ENCODE measurements around the gene PCNX2. TPM values are rescaled to one million over a fixed set of nuclear protein-coding genes. Genes with fewer than 3 reads are reported as not detected.
A peak's percentile ranks its signal among the peaks of the same experiment; 100 is the strongest.

PCNX2 gene
- total and polyA plus RNA-seq, 2 donors (not counting 1 experiment from before 2014, with no cell fraction given): 17.6 to 34.7 TPM

DNA sequence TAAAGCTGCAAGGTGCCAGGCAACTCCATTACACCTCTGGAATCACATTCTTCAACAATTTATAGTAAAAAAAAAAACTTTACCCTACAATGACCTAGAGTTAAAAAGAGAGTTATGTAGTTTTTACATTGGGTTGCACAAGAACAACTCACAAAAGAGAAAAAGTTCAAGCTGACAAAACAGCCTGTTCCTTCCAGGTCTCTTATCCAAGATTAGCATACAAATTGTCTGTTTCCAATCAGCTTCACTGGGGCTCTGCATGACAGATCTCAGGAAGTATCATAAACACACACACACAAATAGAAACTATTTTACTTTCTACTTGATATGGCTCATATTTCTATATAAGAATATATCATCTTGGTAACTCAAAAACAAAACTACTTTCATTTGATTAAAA lies 154.6 kb downstream of the PCNX2 start:
- H3K9ac ChIP-seq (ENCODE audit: low read length): no peak overlapping the region
- CTCF ChIA-PET: no interaction called here
- Mint-ChIP-seq H3K27ac (no peak overlapping the region), H3K4me3 (no peak overlapping the region), H3K27me3 (no peaks in the 10 kb centered on the region), H3K4me1 (no peaks in the 10 kb centered on the region), H3K9me3 (ENCODE audit: insufficient read depth) (no peaks in the 10 kb centered on the region)
- H3K4me2 ChIP-seq (replicated peaks; ENCODE audit: low read depth, low read length, poor library complexity, severe bottlenecking): no peak overlapping the region
- POLR2A ChIA-PET: no interaction called here
- H3K27ac ChIP-seq (ENCODE audit: low read length in 2 of 2): no peak overlapping the region
- H3K4me1 ChIP-seq (ENCODE audit: control insufficient read depth in 2 of 2, insufficient read depth in 2 of 2, low read length in 2 of 2): peaks cover 0 to 2% of the 10 kb centered on the region in 2 donors
- no peaks in the 10 kb centered on the region for H3K9me3 ChIP-seq (ENCODE audit: control extremely low read depth in 1 of 3, control insufficient read depth in 2 of 3, insufficient read depth in 1 of 3, low read length in 2 of 3)
- no peak for ATAC-seq (ENCODE audit: low read depth)
- TF ChIP-seq, protein P1, sequence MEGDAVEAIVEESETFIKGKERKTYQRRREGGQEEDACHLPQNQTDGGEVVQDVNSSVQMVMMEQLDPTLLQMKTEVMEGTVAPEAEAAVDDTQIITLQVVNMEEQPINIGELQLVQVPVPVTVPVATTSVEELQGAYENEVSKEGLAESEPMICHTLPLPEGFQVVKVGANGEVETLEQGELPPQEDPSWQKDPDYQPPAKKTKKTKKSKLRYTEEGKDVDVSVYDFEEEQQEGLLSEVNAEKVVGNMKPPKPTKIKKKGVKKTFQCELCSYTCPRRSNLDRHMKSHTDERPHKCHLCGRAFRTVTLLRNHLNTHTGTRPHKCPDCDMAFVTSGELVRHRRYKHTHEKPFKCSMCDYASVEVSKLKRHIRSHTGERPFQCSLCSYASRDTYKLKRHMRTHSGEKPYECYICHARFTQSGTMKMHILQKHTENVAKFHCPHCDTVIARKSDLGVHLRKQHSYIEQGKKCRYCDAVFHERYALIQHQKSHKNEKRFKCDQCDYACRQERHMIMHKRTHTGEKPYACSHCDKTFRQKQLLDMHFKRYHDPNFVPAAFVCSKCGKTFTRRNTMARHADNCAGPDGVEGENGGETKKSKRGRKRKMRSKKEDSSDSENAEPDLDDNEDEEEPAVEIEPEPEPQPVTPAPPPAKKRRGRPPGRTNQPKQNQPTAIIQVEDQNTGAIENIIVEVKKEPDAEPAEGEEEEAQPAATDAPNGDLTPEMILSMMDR (IDR thresholded peaks at IDR 0.05): no peak
- TF ChIP-seq EZH2 (IDR thresholded peaks at IDR 0.05; ENCODE audit: borderline replicate concordance, insufficient read depth, low read depth, low read length, poor library complexity, severe bottlenecking): no peak
- no peaks in the 10 kb centered on the region for H3K27me3 ChIP-seq (replicated peaks in 1 of 4; ENCODE audit: control extremely low read depth in 1 of 4, control insufficient read depth in 3 of 4, insufficient read depth in 4 of 4, low read length in 3 of 4)
- DNase-seq: no peak
- H3K36me3 ChIP-seq (replicated peaks in 1 of 2; ENCODE audit: control extremely low read depth in 1 of 2, control insufficient read depth in 1 of 2, extremely low read depth in 1 of 2, insufficient read depth in 2 of 2, low read length in 1 of 2): no peaks in the 10 kb centered on the region
- intact Hi-C loops (cut with micrococcal nuclease): no loop called here
- no peak overlapping the region for H2AFZ ChIP-seq (ENCODE audit: insufficient read depth, low read depth, low read length, poor library complexity, severe bottlenecking)
- H4K20me1 ChIP-seq (ENCODE audit: control insufficient read depth, insufficient read depth, low read length, poor library complexity, severe bottlenecking): no peaks in the 10 kb centered on the region
- H3K79me2 ChIP-seq (ENCODE audit: control insufficient read depth, insufficient read depth, low read length): no peaks in the 10 kb centered on the region
- no peak overlapping the region for H3K4me3 ChIP-seq (ENCODE audit: control extremely low read depth in 1 of 5, extremely low read depth in 1 of 5, insufficient read depth in 1 of 5, low read depth in 2 of 5, low read length in 4 of 5)

GRCh38 chr1:233140499-233140898 lies 155.0 kb downstream of the PCNX2 start:
- WGBS (ENCODE audit: insufficient coverage): 85% methylated on average over 4 of the region's 5 CpGs
- H3K4me3 ChIP-seq (ENCODE audit: control extremely low read depth in 1 of 5, extremely low read depth in 1 of 5, insufficient read depth in 1 of 5, low read depth in 2 of 5, low read length in 4 of 5): no peak overlapping the region
- Mint-ChIP-seq H3K9me3 (ENCODE audit: insufficient read depth) (no peaks in the 10 kb centered on the region), H3K27me3 (no peaks in the 10 kb centered on the region), H3K4me3 (no peak overlapping the region), H3K27ac (no peak overlapping the region), H3K4me1 (no peaks in the 10 kb centered on the region)
- no peak for ATAC-seq (ENCODE audit: low read depth)
- CTCF ChIA-PET: no interaction called here
- H3K36me3 ChIP-seq (replicated peaks in 1 of 2; ENCODE audit: control extremely low read depth in 1 of 2, control insufficient read depth in 1 of 2, extremely low read depth in 1 of 2, insufficient read depth in 2 of 2, low read length in 1 of 2): no peaks in the 10 kb centered on the region
- H3K4me2 ChIP-seq (replicated peaks; ENCODE audit: low read depth, low read length, poor library complexity, severe bottlenecking): peak overlapping the region; percentile 5
- POLR2A ChIA-PET: no interaction called here
- no peaks in the 10 kb centered on the region for H3K79me2 ChIP-seq (ENCODE audit: control insufficient read depth, insufficient read depth, low read length)
- no peaks in the 10 kb centered on the region for H3K27me3 ChIP-seq (replicated peaks in 1 of 4; ENCODE audit: control extremely low read depth in 1 of 4, control insufficient read depth in 3 of 4, insufficient read depth in 4 of 4, low read length in 3 of 4)
- no peak overlapping the region for H3K9ac ChIP-seq (ENCODE audit: low read length)
- no peaks in the 10 kb centered on the region for H4K20me1 ChIP-seq (ENCODE audit: control insufficient read depth, insufficient read depth, low read length, poor library complexity, severe bottlenecking)
- no peak for DNase-seq
- no peaks in the 10 kb centered on the region for H3K9me3 ChIP-seq (ENCODE audit: control extremely low read depth in 1 of 3, control insufficient read depth in 2 of 3, insufficient read depth in 1 of 3, low read length in 2 of 3)
- peaks cover 0 to 2% of the 10 kb centered on the region in 2 donors for H3K4me1 ChIP-seq (ENCODE audit: control insufficient read depth in 2 of 2, insufficient read depth in 2 of 2, low read length in 2 of 2)
- no peak overlapping the region for H3K27ac ChIP-seq (ENCODE audit: low read length in 2 of 2)
- no peak overlapping the region for H2AFZ ChIP-seq (ENCODE audit: insufficient read depth, low read depth, low read length, poor library complexity, severe bottlenecking)
- TF ChIP-seq, protein P1 (IDR thresholded peaks at IDR 0.05): no peak
- TF ChIP-seq EZH2 (IDR thresholded peaks at IDR 0.05; ENCODE audit: borderline replicate concordance, insufficient read depth, low read depth, low read length, poor library complexity, severe bottlenecking): no peak
- intact Hi-C loops (cut with micrococcal nuclease): no loop called here

Data from B cell (primary cell).